ENCODE results near the gene PLCL2.

The PLCL2 gene

GRCh38 chr3:16896094-16896627 lies 11.4 kb downstream of the PLCL2 start:
- FAIRE-seq = no peak

GRCh38 chr3:16896820-16897219 lies 12.1 kb downstream of the PLCL2 start:
- FAIRE-seq = no peak

GRCh38 chr3:16897254-16897926 lies 12.6 kb downstream of the PLCL2 start:
- FAIRE-seq = no peak

GRCh38 chr3:16898595-16899395 lies 14.0 kb downstream of the PLCL2 start:
- FAIRE-seq = no peak

GRCh38 chr3:16899919-16900318 lies 15.2 kb downstream of the PLCL2 start:
- FAIRE-seq = no peak

GRCh38 chr3:16900779-16901440 lies 16.2 kb downstream of the PLCL2 start:
- FAIRE-seq = no peak

- no peak for FAIRE-seq
Observed at GRCh38 chr3:16904423-16905417, 20.0 kb downstream of the PLCL2 start.

GRCh38 chr3:16905704-16906103 lies 20.9 kb downstream of the PLCL2 start:
- no peak for FAIRE-seq

GRCh38 chr3:16906682-16907081 lies 21.9 kb downstream of the PLCL2 start:
- no peak for FAIRE-seq

GRCh38 chr3:16907243-16907642 lies 22.5 kb downstream of the PLCL2 start:
- no peak for FAIRE-seq

GRCh38 chr3:16908016-16908807 lies 23.5 kb downstream of the PLCL2 start:
- FAIRE-seq = no peak

GRCh38 chr3:16908896-16909295 lies 24.1 kb downstream of the PLCL2 start:
- no peak for FAIRE-seq

- no peak for FAIRE-seq
Observed at GRCh38 chr3:16909802-16910201, 25.0 kb downstream of the PLCL2 start.

GRCh38 chr3:16910207-16910606 lies 25.5 kb downstream of the PLCL2 start:
- no peak for FAIRE-seq

GRCh38 chr3:16911916-16912315 lies 27.2 kb downstream of the PLCL2 start:
- FAIRE-seq = no peak

GRCh38 chr3:16912400-16913263 lies 27.9 kb downstream of the PLCL2 start:
- no peak for FAIRE-seq

GRCh38 chr3:16913264-16913580 lies 28.5 kb downstream of the PLCL2 start:
- FAIRE-seq = no peak

- FAIRE-seq = no peak
Observed at GRCh38 chr3:16916840-16917239, 32.1 kb downstream of the PLCL2 start.

- no peak for FAIRE-seq
Observed at GRCh38 chr3:16917256-16917935, 32.6 kb downstream of the PLCL2 start.

Measured in endometrium (tissue), 2 donors.